Tibial artery (tissue), 4 donors: ENCODE measurements around the gene ALKAL2.

Experiments
- DNase-seq, 2 donors: peaks; one replicate each; pipeline ENCODE4 v3.0.0-alpha.2; 2019
- H3K27ac ChIP-seq, 2 donors: fragments of 200-600 bp; sonication (generic) in 1 of 2; 1 replicate in 1 of 2; 2 replicates in 1 of 2; pipeline ENCODE4 v1.5.1; 2018 to 2019; ENCODE audit warnings: mild to moderate bottlenecking in 1 of 2
- H3K27me3 ChIP-seq, 2 donors: fragments of 200-600 bp; sonication (generic) in 1 of 2; one replicate each; pipeline versions ENCODE4 v1.5.1 to v1.6.0; 2016 to 2019
- H3K36me3 ChIP-seq, 3 donors: fragments of 200-600 bp; sonication (generic) in 2 of 3; one replicate each; pipeline ENCODE4 v1.5.1; 2016 to 2019; ENCODE audit warnings: mild to moderate bottlenecking in 2 of 3
- H3K4me1 ChIP-seq, 4 donors: fragments of 200-600 bp; sonication (generic) in 2 of 4; 1 replicate in 3 of 4; 2 replicates in 1 of 4; pipeline ENCODE4 v1.5.1; 2016 to 2019
- H3K4me3 ChIP-seq, 2 donors: fragments of 200-600 bp; sonication (generic) in 1 of 2; 1 replicate in 1 of 2; 2 replicates in 1 of 2; pipeline ENCODE4 v1.5.1; 2018 to 2019; ENCODE audit warnings: mild to moderate bottlenecking in 2 of 2
- H3K9me3 ChIP-seq, 3 donors: fragments of 200-600 bp; sonication (generic) in 1 of 3; one replicate each; pipeline ENCODE4 v1.5.1; 2016 to 2019
- intact Hi-C: fragments of 100-400 bp; cut with DNase I; formaldehyde crosslinking; loops from one replicate; pipeline ENCODE4 v1.15.0; 2023; ENCODE audit warnings: low total_unique reads
- TF ChIP-seq, protein P1 (sequence below), 2 experiments: fragments of 200-600 bp in 1 of 2; fragments of 450-650 bp in 1 of 2; IDR thresholded peaks; one replicate each; pipeline ENCODE4 v1.5.1; 2017 to 2019; ENCODE audit warnings: antibody characterized with exemption in 2 of 2, mild to moderate bottlenecking in 1 of 2, moderate library complexity in 1 of 2

Gene ALKAL2

GRCh38 chr2:249538-250042, 38.3 kb downstream of the ALKAL2 start:
- Histone ChIP-seq H3K9me3 (no peaks in the 10 kb centered on the region), H3K27ac (no peak overlapping the region), H3K36me3 (peaks cover 16 to 60% (median 22%) of the 10 kb centered on the region in 3 donors), H3K4me3 (no peak overlapping the region), H3K4me1 (no peaks in the 10 kb centered on the region), H3K27me3 (no peaks in the 10 kb centered on the region)
- no peak for DNase-seq
- TF ChIP-seq, protein P1, sequence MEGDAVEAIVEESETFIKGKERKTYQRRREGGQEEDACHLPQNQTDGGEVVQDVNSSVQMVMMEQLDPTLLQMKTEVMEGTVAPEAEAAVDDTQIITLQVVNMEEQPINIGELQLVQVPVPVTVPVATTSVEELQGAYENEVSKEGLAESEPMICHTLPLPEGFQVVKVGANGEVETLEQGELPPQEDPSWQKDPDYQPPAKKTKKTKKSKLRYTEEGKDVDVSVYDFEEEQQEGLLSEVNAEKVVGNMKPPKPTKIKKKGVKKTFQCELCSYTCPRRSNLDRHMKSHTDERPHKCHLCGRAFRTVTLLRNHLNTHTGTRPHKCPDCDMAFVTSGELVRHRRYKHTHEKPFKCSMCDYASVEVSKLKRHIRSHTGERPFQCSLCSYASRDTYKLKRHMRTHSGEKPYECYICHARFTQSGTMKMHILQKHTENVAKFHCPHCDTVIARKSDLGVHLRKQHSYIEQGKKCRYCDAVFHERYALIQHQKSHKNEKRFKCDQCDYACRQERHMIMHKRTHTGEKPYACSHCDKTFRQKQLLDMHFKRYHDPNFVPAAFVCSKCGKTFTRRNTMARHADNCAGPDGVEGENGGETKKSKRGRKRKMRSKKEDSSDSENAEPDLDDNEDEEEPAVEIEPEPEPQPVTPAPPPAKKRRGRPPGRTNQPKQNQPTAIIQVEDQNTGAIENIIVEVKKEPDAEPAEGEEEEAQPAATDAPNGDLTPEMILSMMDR (IDR thresholded peaks at IDR 0.05): no peak
- intact Hi-C loops: no loop called here

DNA sequence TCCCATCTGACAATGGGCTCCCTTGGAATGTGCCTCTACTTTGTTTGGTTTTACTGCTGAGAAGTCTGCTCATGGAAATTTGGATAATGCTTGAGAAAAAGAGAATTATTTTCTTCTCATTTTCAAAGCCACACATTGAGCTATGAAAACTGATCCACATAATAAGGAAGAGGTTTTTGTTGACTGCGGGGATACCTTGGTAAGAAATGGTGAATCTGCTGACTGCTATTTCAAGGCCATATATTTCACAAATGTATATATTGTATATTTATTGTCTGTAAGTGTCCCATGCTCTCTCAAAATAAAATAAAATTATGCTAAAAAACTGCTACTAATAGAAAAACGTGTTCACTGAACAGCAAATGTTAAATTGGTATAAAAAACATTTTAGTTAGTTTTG, 39.2 kb downstream of the ALKAL2 start:
- H3K4me3 ChIP-seq: no peak overlapping the region
- no peak for DNase-seq
- intact Hi-C loops: no loop called here
- TF ChIP-seq, protein P1 (IDR thresholded peaks at IDR 0.05): no peak
- peaks cover 23 to 68% (median 31%) of the 10 kb centered on the region in 3 donors for H3K36me3 ChIP-seq
- no peaks in the 10 kb centered on the region for H3K4me1 ChIP-seq
- H3K9me3 ChIP-seq: no peaks in the 10 kb centered on the region
- no peaks in the 10 kb centered on the region for H3K27me3 ChIP-seq
- H3K27ac ChIP-seq: no peak overlapping the region

DNA sequence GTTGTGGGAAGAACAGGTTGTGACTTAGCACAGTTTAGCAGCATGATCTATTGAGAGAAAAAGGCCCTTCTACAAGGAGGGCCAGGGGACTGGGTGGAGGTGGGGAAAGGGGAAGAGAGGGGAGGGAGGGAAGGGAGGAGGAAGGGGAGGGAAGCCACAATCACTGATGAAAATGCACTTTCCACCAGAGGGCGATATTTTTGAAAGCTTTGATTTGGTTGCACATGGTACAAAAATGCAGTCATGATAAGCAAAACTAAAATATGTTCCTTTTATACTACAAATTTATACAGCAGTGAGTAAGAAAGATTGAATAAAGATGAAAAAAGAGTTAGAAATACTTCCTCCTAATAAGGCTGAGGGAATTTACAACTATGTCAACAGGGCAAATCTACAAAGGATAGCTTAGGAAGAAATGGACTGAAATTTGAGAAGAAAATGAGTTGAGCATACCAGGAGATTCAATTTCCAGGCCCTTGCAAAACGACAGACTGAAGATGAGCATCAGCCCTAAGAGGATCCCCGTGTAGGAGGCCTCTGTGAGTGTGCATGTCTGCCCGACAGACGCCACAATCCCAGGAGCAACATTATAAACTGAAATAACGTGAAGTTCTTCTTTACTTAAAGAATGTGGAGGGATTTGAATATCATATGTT, 41.3 kb downstream of the ALKAL2 start:
- no peak overlapping the region for H3K4me3 ChIP-seq
- H3K36me3 ChIP-seq: peaks cover 34 to 67% (median 49%) of the 10 kb centered on the region in 3 donors
- DNase-seq: no peak
- intact Hi-C loops: no loop called here
- H3K27me3 ChIP-seq: no peaks in the 10 kb centered on the region
- H3K9me3 ChIP-seq: no peaks in the 10 kb centered on the region
- TF ChIP-seq, protein P1 (IDR thresholded peaks at IDR 0.05): peak; percentile 38 to 44
- H3K27ac ChIP-seq: no peak overlapping the region
- no peaks in the 10 kb centered on the region for H3K4me1 ChIP-seq

DNA sequence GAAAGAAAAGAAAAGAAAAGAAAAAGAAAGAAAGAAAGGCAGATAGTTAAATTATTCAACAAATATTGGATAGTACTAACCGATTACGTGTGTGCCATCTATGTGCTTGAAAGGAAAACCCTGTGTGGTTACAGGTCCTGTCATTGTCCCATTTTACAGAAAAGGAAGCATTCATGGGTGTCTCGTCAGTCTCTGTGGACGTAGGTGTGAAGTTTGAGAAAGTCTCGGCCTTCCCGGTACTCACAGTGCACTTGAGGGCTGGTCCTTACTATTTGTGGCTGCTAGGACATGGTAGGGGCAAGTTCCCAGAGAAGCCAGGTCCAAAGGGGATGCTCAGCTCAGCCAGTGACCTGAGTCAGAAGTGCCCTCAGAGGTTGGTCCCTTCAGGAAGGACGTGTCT, 43.3 kb downstream of the ALKAL2 start:
- intact Hi-C loops: no loop called here
- DNase-seq: no peak
- Histone ChIP-seq H3K9me3 (no peaks in the 10 kb centered on the region), H3K27ac (no peak overlapping the region), H3K27me3 (no peaks in the 10 kb centered on the region), H3K4me1 (no peaks in the 10 kb centered on the region), H3K4me3 (no peak overlapping the region), H3K36me3 (peaks cover 26 to 60% (median 42%) of the 10 kb centered on the region in 3 donors)
- TF ChIP-seq, protein P1 (IDR thresholded peaks at IDR 0.05): no peak

DNA sequence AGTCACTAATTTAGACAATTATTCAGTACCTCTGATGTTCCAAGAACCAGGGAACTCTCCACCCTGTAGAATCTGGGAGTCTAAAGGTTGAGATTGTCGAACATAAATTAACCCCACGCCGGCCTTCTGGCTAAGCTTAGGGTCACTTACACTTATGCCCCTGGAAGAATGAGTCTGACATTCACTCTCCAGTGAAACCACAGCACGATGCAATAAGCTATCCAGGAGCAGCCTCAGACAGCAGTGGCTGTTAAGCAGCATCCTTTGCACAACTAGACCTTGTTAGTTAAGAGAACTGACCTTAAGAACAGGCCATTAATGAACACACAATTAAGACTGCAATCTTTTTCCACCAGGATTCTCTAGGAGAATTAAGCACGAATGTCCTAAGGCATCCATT, 49.0 kb downstream of the ALKAL2 start:
- H3K27me3 ChIP-seq: no peaks in the 10 kb centered on the region
- DNase-seq: no peak
- H3K4me1 ChIP-seq: peaks cover 0 to 20% (median 0%) of the 10 kb centered on the region in 4 donors
- H3K9me3 ChIP-seq: no peaks in the 10 kb centered on the region
- TF ChIP-seq, protein P1 (IDR thresholded peaks at IDR 0.05): no peak
- peaks cover 12 to 23% (median 17%) of the 10 kb centered on the region in 3 donors for H3K36me3 ChIP-seq
- intact Hi-C loops: no loop called here
- H3K27ac ChIP-seq: peak overlapping the region in 1 of 2 donors; percentile 45
- no peak overlapping the region for H3K4me3 ChIP-seq
